Testis (tissue), 2 donors: Measurements from ENCODE around the gene TMEM132A.
"Not testable (repeated sequence)": the region's sequence is repeated elsewhere in the genome, so short reads cannot be mapped to it uniquely, and the experiment has no call there.

Experiments used
- CTCF ChIP-seq, 3 experiments: fragments of 450-650 bp in 2 of 3; fragments of 200-600 bp in 1 of 3; sonication (generic) in 1 of 3; IDR thresholded peaks; one replicate each; pipeline ENCODE4 v1.5.1; 2016 to 2019; ENCODE audit warnings: antibody characterized with exemption in 3 of 3, mild to moderate bottlenecking in 2 of 3, moderate library complexity in 1 of 3
- POLR2A ChIP-seq: fragments of 450-650 bp; IDR thresholded peaks from one replicate; pipeline ENCODE4 v1.6.1; 2017; ENCODE audit warnings: antibody characterized with exemption, mild to moderate bottlenecking, moderate library complexity

GRCh38 chr11:60974316-60974715, 50.1 kb downstream of the TMEM132A start:
- not testable (repeated sequence) for TF ChIP-seq CTCF (IDR thresholded peaks at IDR 0.05); POLR2A
